Liver (tissue), 3 donors: ENCODE results near the gene PRKN.

Experiments
- CTCF ChIP-seq: fragments of 150-350 bp; IDR thresholded peaks from 2 replicates; pipeline ENCODE4 v1.5.1; 2017; ENCODE audit warnings: improper control_type of control experiment, low read depth, low read length; ENCODE audit not compliant: missing input control
- MAX ChIP-seq: IDR thresholded peaks from 2 replicates; pipeline ENCODE4 v1.6.1; 2016; ENCODE audit warnings: antibody characterized with exemption
- RXRA ChIP-seq, 2 donors: IDR thresholded peaks; 2 replicates each; pipeline ENCODE4 v1.6.1; 2017 to 2018; ENCODE audit warnings: antibody characterized with exemption in 2 of 2, mild to moderate bottlenecking in 1 of 2
- TAF1 ChIP-seq: conservative IDR thresholded peaks from 2 replicates; pipeline ENCODE4 v1.6.1; 2016; ENCODE audit warnings: antibody characterized with exemption, mild to moderate bottlenecking
- donor health status: healthy.
- donor health status: healthy.

GRCh38 chr6:162153120-162153519 is 574.4 kb downstream of the PRKN start:
- TF ChIP-seq CTCF (no peak), MAX (no peak), TAF1 (no peak), RXRA (IDR thresholded peaks at IDR 0.05) (no peak)
